Nephron progenitor cell (in vitro differentiated cells): ENCODE data around the gene CLDN19.

Experiments
- DNase-seq: peaks from one replicate; pipeline ENCODE4 v3.0.0; 2021
- H3K27ac Mint-ChIP-seq: 2 replicates; pipeline ENCODE4 v1.8.0; 2021; ENCODE audit warnings: mild to moderate bottlenecking, moderate library complexity, mixed read lengths
- H3K27me3 Mint-ChIP-seq: 2 replicates; pipeline ENCODE4 v1.8.0; 2021; ENCODE audit warnings: mild to moderate bottlenecking, low read depth, mixed read lengths; ENCODE audit not compliant: poor library complexity
- H3K36me3 Mint-ChIP-seq: 2 replicates; pipeline ENCODE4 v1.8.0; 2021; ENCODE audit warnings: low read depth, mixed read lengths
- H3K4me1 Mint-ChIP-seq: 2 replicates; pipeline ENCODE4 v1.8.0; 2021; ENCODE audit warnings: mixed read lengths
- H3K4me3 Mint-ChIP-seq: 2 replicates; pipeline ENCODE4 v1.8.0; 2021; ENCODE audit warnings: mild to moderate bottlenecking, moderate library complexity, mixed read lengths
- H3K9me3 Mint-ChIP-seq: 2 replicates; pipeline ENCODE4 v1.8.0; 2021; ENCODE audit warnings: mild to moderate bottlenecking, moderate library complexity, mixed read lengths
- CTCF ChIP-seq: fragments of 200-600 bp; sonication (generic); IDR thresholded peaks from 2 replicates; pipeline ENCODE4 v1.5.0; 2021; ENCODE audit warnings: antibody characterized with exemption

CLDN19 gene

DNA sequence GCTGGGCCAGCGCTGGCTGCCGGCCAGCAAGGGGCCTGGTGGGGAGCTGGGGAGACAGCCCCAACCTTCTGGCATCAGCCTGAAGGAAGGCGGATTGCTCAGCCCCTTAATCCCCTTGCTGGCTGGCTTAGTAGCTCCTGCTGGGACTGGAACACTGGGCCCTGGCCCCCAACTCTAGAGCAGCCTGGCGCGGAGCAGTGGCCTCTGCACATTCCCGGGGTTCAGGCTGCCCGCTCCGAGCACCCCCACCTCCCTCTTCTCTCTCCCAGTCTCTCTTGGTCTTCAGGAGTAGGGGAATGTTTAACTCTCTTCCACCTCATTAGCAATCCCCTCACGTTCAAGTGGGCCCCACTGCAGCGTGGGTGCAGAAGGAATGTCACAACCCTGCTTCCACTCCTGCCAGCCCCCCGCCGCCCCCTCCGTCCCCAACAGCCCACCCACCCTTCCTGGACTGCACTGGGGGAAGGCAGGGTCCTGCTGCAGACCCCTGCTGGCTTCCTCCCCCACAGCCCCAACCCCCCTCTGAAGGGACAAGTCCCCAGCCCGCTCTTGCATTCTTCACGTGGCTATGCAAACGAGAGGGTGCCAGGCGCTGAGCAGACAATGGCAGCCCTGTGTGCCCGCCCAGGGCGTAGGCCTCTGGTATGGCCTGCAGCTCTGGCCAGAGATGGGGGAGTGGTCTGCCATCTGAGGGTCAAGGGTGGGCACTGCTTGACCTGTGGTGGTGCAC, 980 bp upstream of the CLDN19 start:
- H3K27ac Mint-ChIP-seq: no peak overlapping the region
- DNase-seq: no peak
- H3K4me3 Mint-ChIP-seq: no peak overlapping the region
- no peak for TF ChIP-seq CTCF
- peaks cover 10% of the 10 kb centered on the region for H3K36me3 Mint-ChIP-seq
- H3K27me3 Mint-ChIP-seq: no peaks in the 10 kb centered on the region
- no peaks in the 10 kb centered on the region for H3K9me3 Mint-ChIP-seq
- H3K4me1 Mint-ChIP-seq: peaks cover 52% of the 10 kb centered on the region

- no peaks in the 10 kb centered on the region for H3K9me3 Mint-ChIP-seq
- H3K4me1 Mint-ChIP-seq: peaks cover 62% of the 10 kb centered on the region
- DNase-seq: no peak
- no peak overlapping the region for H3K4me3 Mint-ChIP-seq
- H3K27ac Mint-ChIP-seq: no peak overlapping the region
- TF ChIP-seq CTCF: no peak
- H3K36me3 Mint-ChIP-seq: no peaks in the 10 kb centered on the region
- no peaks in the 10 kb centered on the region for H3K27me3 Mint-ChIP-seq
These were observed 1.3 kb downstream of the CLDN19 start for GRCh38 chr1:42738678-42739226.

GRCh38 chr1:42737986-42738677, 1.9 kb downstream of the CLDN19 start:
- Mint-ChIP-seq H3K9me3 (no peaks in the 10 kb centered on the region), H3K27me3 (peaks cover 2% of the 10 kb centered on the region), H3K4me3 (no peak overlapping the region), H3K36me3 (no peaks in the 10 kb centered on the region), H3K4me1 (peaks cover 62% of the 10 kb centered on the region), H3K27ac (no peak overlapping the region)
- DNase-seq: no peak
- no peak for TF ChIP-seq CTCF

- Mint-ChIP-seq H3K4me1 (peaks cover 54% of the 10 kb centered on the region), H3K9me3 (no peaks in the 10 kb centered on the region), H3K27ac (no peak overlapping the region), H3K27me3 (peaks cover 2% of the 10 kb centered on the region), H3K4me3 (no peak overlapping the region), H3K36me3 (no peaks in the 10 kb centered on the region)
- no peak for TF ChIP-seq CTCF
- DNase-seq: no peak
These were observed 2.8 kb downstream of the CLDN19 start for GRCh38 chr1:42737257-42737656.

DNA sequence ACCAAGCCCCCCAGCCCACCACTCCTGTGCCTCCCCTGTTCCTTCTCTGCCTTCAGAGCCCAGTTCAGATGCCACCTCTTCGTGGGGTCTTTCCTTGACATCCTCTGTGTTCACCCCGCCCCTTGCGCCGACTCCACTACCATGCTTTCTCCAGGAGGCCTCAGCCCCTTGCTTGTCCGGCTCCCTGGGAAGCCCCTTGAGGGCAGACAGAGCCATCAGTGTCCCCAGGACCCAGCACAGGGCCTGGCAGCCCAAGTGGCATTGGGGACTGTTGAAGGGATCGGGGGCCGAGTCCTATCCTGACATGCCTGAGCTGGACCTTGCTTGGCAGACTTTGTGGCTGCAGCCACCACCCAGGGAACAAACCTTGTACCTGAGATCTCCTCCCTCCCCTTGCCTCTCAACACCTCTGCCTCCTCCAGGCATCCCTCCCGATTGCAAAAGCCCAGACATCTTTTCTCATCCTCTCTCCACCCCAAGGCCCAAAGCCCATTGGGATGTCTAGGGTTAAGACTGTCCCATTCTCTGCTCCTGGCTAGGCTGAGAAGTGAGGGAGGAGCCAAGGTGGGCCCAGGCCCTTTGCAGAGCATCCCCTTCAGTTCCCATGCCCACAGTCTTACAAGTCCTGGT, 3.4 kb downstream of the CLDN19 start:
- TF ChIP-seq CTCF: no peak
- Mint-ChIP-seq H3K27me3 (peaks cover 2% of the 10 kb centered on the region), H3K4me3 (no peak overlapping the region)

More for the DNA sequence above, 3.4 kb downstream of the CLDN19 start:
- DNase-seq: no peak
- Mint-ChIP-seq H3K4me1 (peaks cover 48% of the 10 kb centered on the region), H3K9me3 (no peaks in the 10 kb centered on the region), H3K36me3 (no peaks in the 10 kb centered on the region), H3K27ac (no peak overlapping the region)
